HEK293 (cell line): ENCODE data around the gene PRKG1.

Experiments
- CTCF ChIA-PET: fragments of 350-600 bp; formaldehyde crosslinking; extraction: SDS; loops from one replicate; lab custom pipeline; 2021; ENCODE audit warnings: antibody characterized with exemption; lab: Yijun Ruan, JAX
- POLR2A ChIA-PET: fragments of 300-600 bp; formaldehyde crosslinking; extraction: SDS; loops from one replicate; lab custom pipeline; 2020; ENCODE audit warnings: antibody characterized with exemption, inconsistent platforms; lab: Yijun Ruan, JAX
- H3K27ac ChIP-seq: fragments of 200-500 bp; sonication (Bioruptor generic); 2 replicates; pipeline ENCODE4 v1.5.1; 2014; ENCODE audit warnings: low read depth, low read length, control low read depth, inconsistent platforms; ENCODE audit errors: extremely low read depth
- H3K36me3 ChIP-seq, 2 experiments: fragments of 200-500 bp in 1 of 2; sonication (Bioruptor generic) in 1 of 2; 1 replicate in 1 of 2; 2 replicates in 1 of 2; pipeline ENCODE4 v1.5.1; 2014 to 2017; ENCODE audit warnings: inconsistent platforms in 2 of 2, low read length in 2 of 2; ENCODE audit not compliant: control insufficient read depth in 2 of 2, insufficient read depth in 1 of 2
- H3K4me1 ChIP-seq: fragments of 200-500 bp; sonication (Bioruptor generic); 2 replicates; pipeline ENCODE4 v1.5.1; 2014; ENCODE audit warnings: mild to moderate bottlenecking, low read length, inconsistent platforms; ENCODE audit not compliant: control insufficient read depth, insufficient read depth
- H3K4me3 ChIP-seq: 2 replicates; pipeline ENCODE4 v1.5.1; 2011; ENCODE audit warnings: low read depth, mild to moderate bottlenecking, control low read depth, low read length, moderate library complexity
- H3K9me3 ChIP-seq: fragments of 200-500 bp; sonication (Bioruptor generic); 2 replicates; pipeline ENCODE4 v1.5.1; 2014; ENCODE audit warnings: low read depth, low read length, inconsistent platforms; ENCODE audit not compliant: control insufficient read depth, insufficient read depth
- BCL6B ChIP-seq: fragments of 450-650 bp; formaldehyde crosslinking; IDR thresholded peaks from 2 replicates; pipeline ENCODE4 v1.5.1; 2017; ENCODE audit warnings: missing biosample characterization, missing genetic modification characterization
- GLIS1 ChIP-seq: fragments of 450-650 bp; formaldehyde crosslinking; IDR thresholded peaks from 2 replicates; pipeline ENCODE4 v1.5.1; 2016; ENCODE audit warnings: missing biosample characterization, missing genetic modification characterization
- KLF17 ChIP-seq: fragments of 450-650 bp; formaldehyde crosslinking; IDR thresholded peaks from 2 replicates; pipeline ENCODE4 v1.5.1; 2016; ENCODE audit warnings: missing biosample characterization, missing genetic modification characterization
- KLF9 ChIP-seq: fragments of 450-650 bp; formaldehyde crosslinking; IDR thresholded peaks from 2 replicates; pipeline ENCODE4 v1.5.1; 2016; ENCODE audit warnings: missing biosample characterization, missing genetic modification characterization, low read depth
- MYNN ChIP-seq: fragments of 450-650 bp; formaldehyde crosslinking; IDR thresholded peaks from 2 replicates; pipeline ENCODE4 v1.5.1; 2016; ENCODE audit warnings: missing biosample characterization, missing genetic modification characterization, borderline replicate concordance
- MZF1 ChIP-seq: fragments of 450-650 bp; formaldehyde crosslinking; IDR thresholded peaks from 2 replicates; pipeline ENCODE4 v1.5.1; 2017; ENCODE audit warnings: missing biosample characterization, missing genetic modification characterization, borderline replicate concordance
- PRDM10 ChIP-seq: fragments of 450-650 bp; formaldehyde crosslinking; IDR thresholded peaks from 2 replicates; pipeline ENCODE4 v1.5.1; 2016; ENCODE audit warnings: missing biosample characterization, missing genetic modification characterization
- PRDM2 ChIP-seq: fragments of 450-650 bp; formaldehyde crosslinking; IDR thresholded peaks from 2 replicates; pipeline ENCODE4 v1.5.1; 2016; ENCODE audit warnings: missing biosample characterization, missing genetic modification characterization, borderline replicate concordance
- PRDM6 ChIP-seq: fragments of 450-650 bp; formaldehyde crosslinking; IDR thresholded peaks from 2 replicates; pipeline ENCODE4 v1.5.1; 2017; ENCODE audit warnings: missing biosample characterization, missing genetic modification characterization
- SP3 ChIP-seq: fragments of 450-650 bp; formaldehyde crosslinking; IDR thresholded peaks from 2 replicates; pipeline ENCODE4 v1.5.1; 2016; ENCODE audit warnings: missing biosample characterization, missing genetic modification characterization
- SP7 ChIP-seq: fragments of 450-650 bp; formaldehyde crosslinking; IDR thresholded peaks from 2 replicates; pipeline ENCODE4 v1.5.1; 2016; ENCODE audit warnings: missing biosample characterization, missing genetic modification characterization
- ZBTB20 ChIP-seq: fragments of 450-650 bp; formaldehyde crosslinking; IDR thresholded peaks from 2 replicates; pipeline ENCODE4 v1.5.1; 2016; ENCODE audit warnings: missing biosample characterization, missing genetic modification characterization
- ZBTB21 ChIP-seq: fragments of 450-650 bp; formaldehyde crosslinking; IDR thresholded peaks from 2 replicates; pipeline ENCODE4 v1.5.1; 2017; ENCODE audit warnings: missing biosample characterization, missing genetic modification characterization
- ZNF121 ChIP-seq: fragments of 450-650 bp; formaldehyde crosslinking; IDR thresholded peaks from 2 replicates; pipeline ENCODE4 v1.5.1; 2016; ENCODE audit warnings: missing biosample characterization, missing genetic modification characterization
- ZNF266 ChIP-seq: fragments of 450-650 bp; formaldehyde crosslinking; IDR thresholded peaks from 2 replicates; pipeline ENCODE4 v1.5.1; 2016; ENCODE audit warnings: missing biosample characterization, missing genetic modification characterization, low read depth
- ZNF394 ChIP-seq: fragments of 450-650 bp; formaldehyde crosslinking; IDR thresholded peaks from 2 replicates; pipeline ENCODE4 v1.5.1; 2016; ENCODE audit warnings: missing biosample characterization, missing genetic modification characterization, mild to moderate bottlenecking, moderate library complexity, borderline replicate concordance
- ZNF629 ChIP-seq: fragments of 450-650 bp; formaldehyde crosslinking; IDR thresholded peaks from 2 replicates; pipeline ENCODE4 v1.5.1; 2017; ENCODE audit warnings: missing biosample characterization, missing genetic modification characterization
- ZNF707 ChIP-seq: fragments of 450-650 bp; formaldehyde crosslinking; IDR thresholded peaks from 2 replicates; pipeline ENCODE4 v1.5.1; 2016; ENCODE audit warnings: missing biosample characterization, missing genetic modification characterization

Gene PRKG1

GRCh38 chr10:51029172-51029641 is 45.1 kb upstream of the PRKG1 start (continued):
- TF ChIP-seq MYNN (tag by site-specific recombination) (peak; percentile 82; the same call in 1 of the 2 replicates), PRDM6 (tag by site-specific recombination) (peak; percentile 47; the same call in 1 of the 2 replicates), ZNF266 (no peak), PRDM2 (no peak), PRDM10 (tag by site-specific recombination) (peak; percentile 39; the same call in 1 of the 2 replicates), ZNF707 (tag by site-specific recombination) (no peak), ZBTB21 (tag by site-specific recombination) (peak; percentile 66), ZNF394 (tag by site-specific recombination) (peak; percentile 52; the same call in 1 of the 2 replicates), ZBTB20 (tag by site-specific recombination) (no peak), SP7 (tag by site-specific recombination) (0 out of 2 replicates have a peak, but pooled peaks have one; percentile 19), ZNF121 (tag by site-specific recombination) (no peak)

GRCh38 chr10:51030480-51030879 is 43.8 kb upstream of the PRKG1 start:
- no peaks in the 10 kb centered on the region for H3K9me3 ChIP-seq
- H3K36me3 ChIP-seq = no peaks in the 10 kb centered on the region
- POLR2A ChIA-PET = no interaction called here
- H3K4me1 ChIP-seq = peaks cover 13% of the 10 kb centered on the region; the same call in 1 of the 2 replicates
- CTCF ChIA-PET = no interaction called here
- H3K4me3 ChIP-seq = no peak overlapping the region
- H3K27ac ChIP-seq = no peak overlapping the region
- TF ChIP-seq PRDM10 (tag by site-specific recombination) (peak; percentile 52; the same call in 1 of the 2 replicates), ZNF629 (tag by site-specific recombination) (0 out of 2 replicates have a peak, but pooled peaks have one; percentile 17), KLF17 (tag by site-specific recombination) (no peak), GLIS1 (tag by site-specific recombination) (peak; percentile 40), MZF1 (tag by site-specific recombination) (peak; percentile 80), SP3 (tag by site-specific recombination) (peak; percentile 31; the same call in 1 of the 2 replicates), KLF9 (tag by site-specific recombination) (no peak), BCL6B (no peak)
